GM23338 (cell line): ENCODE results near the gene KIF25. TPM values are rescaled to one million over a fixed set of nuclear protein-coding genes. Genes with fewer than 3 reads are reported as not detected.

Experiments used
- ATAC-seq: fragments of 200-7000 bp; cut with Tn5 transposase; 3 replicates; pipeline ENCODE4 v1.9.1; 2020
- DNase-seq: peaks from one replicate; pipeline ENCODE4 v3.0.0-alpha.2; 2015; ENCODE audit warnings: low spot score
- H2AFZ ChIP-seq: fragments of 200-600 bp; sonication (generic); 2 replicates; pipeline ENCODE4 v1.8.0; 2016; ENCODE audit warnings: antibody characterized with exemption, mild to moderate bottlenecking, moderate library complexity
- H3F3A ChIP-seq: fragments of 200-600 bp; sonication (generic); replicated peaks from 2 replicates; pipeline ENCODE4 v1.8.0; 2017; ENCODE audit warnings: antibody characterized with exemption, mixed run types, low read depth
- H3K27ac ChIP-seq: fragments of 200-600 bp; sonication (generic); 2 replicates; pipeline ENCODE4 v1.6.1; 2016; ENCODE audit warnings: low read depth
- H3K27me3 ChIP-seq: fragments of 200-600 bp; sonication (generic); 2 replicates; pipeline ENCODE4 v1.8.0; 2016; ENCODE audit warnings: mild to moderate bottlenecking, mixed run types, moderate library complexity; ENCODE audit not compliant: insufficient read depth
- H3K36me3 ChIP-seq: fragments of 200-600 bp; sonication (generic); 2 replicates; pipeline ENCODE4 v1.8.0; 2016; ENCODE audit warnings: mild to moderate bottlenecking; ENCODE audit not compliant: insufficient read depth
- H3K4me1 ChIP-seq: fragments of 200-600 bp; sonication (generic); 2 replicates; pipeline ENCODE4 v1.8.0; 2016; ENCODE audit warnings: mild to moderate bottlenecking, moderate library complexity; ENCODE audit not compliant: insufficient read depth
- H3K4me2 ChIP-seq: fragments of 200-600 bp; sonication (generic); 2 replicates; pipeline ENCODE4 v1.7.1; 2017; ENCODE audit warnings: mixed run types
- H3K4me3 ChIP-seq: fragments of 200-600 bp; sonication (generic); 2 replicates; pipeline ENCODE4 v1.6.1; 2016; ENCODE audit warnings: mixed run types
- H3K79me2 ChIP-seq: fragments of 200-600 bp; sonication (generic); replicated peaks from 2 replicates; pipeline ENCODE4 v1.8.0; 2017; ENCODE audit warnings: mild to moderate bottlenecking; ENCODE audit not compliant: insufficient read depth
- H3K9me2 ChIP-seq: fragments of 200-600 bp; sonication (generic); 2 replicates; pipeline ENCODE4 v1.8.0; 2017; ENCODE audit not compliant: insufficient read depth
- H4K20me1 ChIP-seq: fragments of 200-600 bp; sonication (generic); replicated peaks from 2 replicates; pipeline ENCODE4 v1.8.0; 2017; ENCODE audit warnings: mild to moderate bottlenecking; ENCODE audit not compliant: insufficient read depth
- H3K27ac Mint-ChIP-seq: 2 replicates; pipeline ENCODE4 v1.8.0; 2020; ENCODE audit warnings: inconsistent platforms, mild to moderate bottlenecking, moderate library complexity, mixed read lengths
- H3K27me3 Mint-ChIP-seq: 3 replicates; pipeline ENCODE4 v1.8.0; 2022; ENCODE audit warnings: low read depth, mild to moderate bottlenecking, moderate library complexity, mixed read lengths, inconsistent platforms; ENCODE audit not compliant: insufficient read depth, poor library complexity
- H3K36me3 Mint-ChIP-seq: 3 replicates; pipeline ENCODE4 v1.8.0; 2021; ENCODE audit warnings: low read depth, mild to moderate bottlenecking, inconsistent platforms, moderate library complexity, mixed read lengths
- H3K4me1 Mint-ChIP-seq: 3 replicates; pipeline ENCODE4 v1.8.0; 2020; ENCODE audit warnings: mild to moderate bottlenecking, inconsistent platforms, mixed read lengths
- H3K4me3 Mint-ChIP-seq: 3 replicates; pipeline ENCODE4 v1.8.0; 2021; ENCODE audit warnings: moderate library complexity, mild to moderate bottlenecking, inconsistent platforms, mixed read lengths
- H3K9me3 Mint-ChIP-seq: 3 replicates; pipeline ENCODE4 v1.8.0; 2020; ENCODE audit warnings: moderate library complexity, mild to moderate bottlenecking, inconsistent platforms, mixed read lengths
- CREB1 ChIP-seq: fragments of 250-450 bp; sonication (Bioruptor Pico); IDR thresholded peaks from 2 replicates; pipeline ENCODE4 v1.5.0; 2020; ENCODE audit warnings: low read depth, mild to moderate bottlenecking, moderate library complexity
- JUNB ChIP-seq: IDR thresholded peaks from one replicate; pipeline ENCODE4 v1.6.1; 2016; ENCODE audit warnings: antibody characterized with exemption; ENCODE audit not compliant: unreplicated experiment
- NANOG ChIP-seq: IDR thresholded peaks from 2 replicates; pipeline ENCODE4 v1.6.1; 2016; ENCODE audit warnings: antibody characterized with exemption, borderline replicate concordance
- POLR2AphosphoS5 ChIP-seq: IDR thresholded peaks from 2 replicates; pipeline ENCODE4 v1.6.1; 2016; ENCODE audit warnings: antibody characterized with exemption, low read depth
- STAT1 ChIP-seq: IDR thresholded peaks from one replicate; pipeline ENCODE4 v1.6.1; 2016; ENCODE audit warnings: antibody characterized with exemption; ENCODE audit not compliant: unreplicated experiment
- ZNF114 ChIP-seq: fragments of 250-450 bp; sonication (Bioruptor Pico); IDR thresholded peaks from 2 replicates; pipeline ENCODE4 v1.5.0; 2020; ENCODE audit warnings: mild to moderate bottlenecking, moderate library complexity
- polyA plus RNA-seq: library from polyadenylated mRNA; unstranded; fragments of >200 nt; fragmentation: Nextera tagmentation; extraction: Ambion mirVana; gene quantifications from 2 replicates; pipeline ENCODE4 v1.2.1, GENCODE V29; 2016
- total RNA-seq: library from RNA; depleted of rRNA; stranded (reverse); fragments of >200 nt; shearing (Covaris generic); gene quantifications from 2 replicates; pipeline ENCODE4 v1.2.3, GENCODE V29; 2014
- TF ChIP-seq, protein P1 (sequence below): fragments of 250-450 bp; sonication (Bioruptor Pico); IDR thresholded peaks from 2 replicates; pipeline ENCODE4 v1.5.0; 2020; ENCODE audit warnings: mild to moderate bottlenecking, moderate library complexity
- TF ChIP-seq, protein P2 (sequence below), 2 experiments: fragments of 200-600 bp in 1 of 2; sonication (generic) in 1 of 2; conservative IDR thresholded peaks; 2 replicates each; pipeline versions ENCODE4 v1.5.1 to v1.6.1; 2016 to 2017; ENCODE audit warnings: antibody characterized with exemption in 2 of 2, low read depth in 2 of 2, mild to moderate bottlenecking in 2 of 2, moderate library complexity in 1 of 2
- TF ChIP-seq, protein P3 (sequence below): IDR thresholded peaks from 2 replicates; pipeline ENCODE4 v1.6.1; 2016; ENCODE audit warnings: antibody characterized with exemption

KIF25 gene
- total and polyA plus RNA-seq, 2 experiments from 2014 or later = 0.69 to 0.76 TPM

DNA sequence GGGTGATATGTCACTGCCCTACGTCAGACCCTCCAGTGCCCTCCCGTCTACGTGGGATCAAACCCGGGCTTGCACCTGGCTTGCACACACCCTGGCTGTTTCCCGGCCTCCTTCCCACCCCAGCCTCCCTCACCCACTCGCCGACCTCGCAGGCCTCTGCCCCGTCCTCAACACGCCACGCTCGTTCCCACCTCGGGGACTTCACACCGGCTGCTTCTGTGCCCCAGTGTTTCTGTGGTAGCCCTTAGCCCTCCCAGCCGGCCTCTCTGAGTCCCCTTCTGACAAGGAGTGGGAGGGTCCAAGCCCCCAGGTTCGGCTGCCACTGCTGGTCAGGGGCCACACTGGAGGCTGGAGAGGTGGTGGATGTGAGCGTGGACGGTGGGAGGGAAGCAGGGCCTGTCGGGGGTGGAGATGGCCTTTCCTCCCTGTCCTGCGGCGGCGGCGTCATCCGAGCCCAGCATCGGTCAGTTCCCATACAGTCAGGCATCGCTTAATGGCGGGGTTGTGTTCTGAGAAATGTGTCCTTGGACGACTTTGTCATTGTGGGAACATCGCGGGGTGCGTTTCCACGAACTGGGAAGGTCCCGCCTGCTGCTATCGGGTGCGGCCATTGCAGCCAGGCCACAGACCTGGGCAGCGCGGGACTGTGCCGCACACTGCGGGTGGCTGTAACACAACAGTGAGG lies 11.4 kb upstream of the KIF25 start (continued):
- TF ChIP-seq, protein P1, sequence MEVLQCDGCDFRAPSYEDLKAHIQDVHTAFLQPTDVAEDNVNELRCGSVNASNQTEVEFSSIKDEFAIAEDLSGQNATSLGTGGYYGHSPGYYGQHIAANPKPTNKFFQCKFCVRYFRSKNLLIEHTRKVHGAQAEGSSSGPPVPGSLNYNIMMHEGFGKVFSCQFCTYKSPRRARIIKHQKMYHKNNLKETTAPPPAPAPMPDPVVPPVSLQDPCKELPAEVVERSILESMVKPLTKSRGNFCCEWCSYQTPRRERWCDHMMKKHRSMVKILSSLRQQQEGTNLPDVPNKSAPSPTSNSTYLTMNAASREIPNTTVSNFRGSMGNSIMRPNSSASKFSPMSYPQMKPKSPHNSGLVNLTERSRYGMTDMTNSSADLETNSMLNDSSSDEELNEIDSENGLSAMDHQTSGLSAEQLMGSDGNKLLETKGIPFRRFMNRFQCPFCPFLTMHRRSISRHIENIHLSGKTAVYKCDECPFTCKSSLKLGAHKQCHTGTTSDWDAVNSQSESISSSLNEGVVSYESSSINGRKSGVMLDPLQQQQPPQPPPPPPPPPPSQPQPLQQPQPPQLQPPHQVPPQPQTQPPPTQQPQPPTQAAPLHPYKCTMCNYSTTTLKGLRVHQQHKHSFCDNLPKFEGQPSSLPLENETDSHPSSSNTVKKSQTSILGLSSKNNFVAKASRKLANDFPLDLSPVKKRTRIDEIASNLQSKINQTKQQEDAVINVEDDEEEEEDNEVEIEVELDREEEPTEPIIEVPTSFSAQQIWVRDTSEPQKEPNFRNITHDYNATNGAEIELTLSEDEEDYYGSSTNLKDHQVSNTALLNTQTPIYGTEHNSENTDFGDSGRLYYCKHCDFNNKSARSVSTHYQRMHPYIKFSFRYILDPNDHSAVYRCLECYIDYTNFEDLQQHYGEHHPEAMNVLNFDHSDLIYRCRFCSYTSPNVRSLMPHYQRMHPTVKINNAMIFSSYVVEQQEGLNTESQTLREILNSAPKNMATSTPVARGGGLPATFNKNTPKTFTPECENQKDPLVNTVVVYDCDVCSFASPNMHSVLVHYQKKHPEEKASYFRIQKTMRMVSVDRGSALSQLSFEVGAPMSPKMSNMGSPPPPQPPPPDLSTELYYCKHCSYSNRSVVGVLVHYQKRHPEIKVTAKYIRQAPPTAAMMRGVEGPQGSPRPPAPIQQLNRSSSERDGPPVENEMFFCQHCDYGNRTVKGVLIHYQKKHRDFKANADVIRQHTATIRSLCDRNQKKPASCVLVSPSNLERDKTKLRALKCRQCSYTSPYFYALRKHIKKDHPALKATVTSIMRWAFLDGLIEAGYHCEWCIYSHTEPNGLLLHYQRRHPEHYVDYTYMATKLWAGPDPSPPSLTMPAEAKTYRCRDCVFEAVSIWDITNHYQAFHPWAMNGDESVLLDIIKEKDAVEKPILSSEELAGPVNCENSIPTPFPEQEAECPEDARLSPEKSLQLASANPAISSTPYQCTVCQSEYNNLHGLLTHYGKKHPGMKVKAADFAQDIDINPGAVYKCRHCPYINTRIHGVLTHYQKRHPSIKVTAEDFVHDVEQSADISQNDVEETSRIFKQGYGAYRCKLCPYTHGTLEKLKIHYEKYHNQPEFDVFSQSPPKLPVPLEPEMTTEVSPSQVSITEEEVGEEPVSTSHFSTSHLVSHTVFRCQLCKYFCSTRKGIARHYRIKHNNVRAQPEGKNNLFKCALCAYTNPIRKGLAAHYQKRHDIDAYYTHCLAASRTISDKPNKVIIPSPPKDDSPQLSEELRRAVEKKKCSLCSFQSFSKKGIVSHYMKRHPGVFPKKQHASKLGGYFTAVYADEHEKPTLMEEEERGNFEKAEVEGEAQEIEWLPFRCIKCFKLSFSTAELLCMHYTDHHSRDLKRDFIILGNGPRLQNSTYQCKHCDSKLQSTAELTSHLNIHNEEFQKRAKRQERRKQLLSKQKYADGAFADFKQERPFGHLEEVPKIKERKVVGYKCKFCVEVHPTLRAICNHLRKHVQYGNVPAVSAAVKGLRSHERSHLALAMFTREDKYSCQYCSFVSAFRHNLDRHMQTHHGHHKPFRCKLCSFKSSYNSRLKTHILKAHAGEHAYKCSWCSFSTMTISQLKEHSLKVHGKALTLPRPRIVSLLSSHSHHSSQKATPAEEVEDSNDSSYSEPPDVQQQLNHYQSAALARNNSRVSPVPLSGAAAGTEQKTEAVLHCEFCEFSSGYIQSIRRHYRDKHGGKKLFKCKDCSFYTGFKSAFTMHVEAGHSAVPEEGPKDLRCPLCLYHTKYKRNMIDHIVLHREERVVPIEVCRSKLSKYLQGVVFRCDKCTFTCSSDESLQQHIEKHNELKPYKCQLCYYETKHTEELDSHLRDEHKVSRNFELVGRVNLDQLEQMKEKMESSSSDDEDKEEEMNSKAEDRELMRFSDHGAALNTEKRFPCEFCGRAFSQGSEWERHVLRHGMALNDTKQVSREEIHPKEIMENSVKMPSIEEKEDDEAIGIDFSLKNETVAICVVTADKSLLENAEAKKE (CRISPR knock-in tag) = no peak
- TF ChIP-seq POLR2AphosphoS5 = no peak

DNA sequence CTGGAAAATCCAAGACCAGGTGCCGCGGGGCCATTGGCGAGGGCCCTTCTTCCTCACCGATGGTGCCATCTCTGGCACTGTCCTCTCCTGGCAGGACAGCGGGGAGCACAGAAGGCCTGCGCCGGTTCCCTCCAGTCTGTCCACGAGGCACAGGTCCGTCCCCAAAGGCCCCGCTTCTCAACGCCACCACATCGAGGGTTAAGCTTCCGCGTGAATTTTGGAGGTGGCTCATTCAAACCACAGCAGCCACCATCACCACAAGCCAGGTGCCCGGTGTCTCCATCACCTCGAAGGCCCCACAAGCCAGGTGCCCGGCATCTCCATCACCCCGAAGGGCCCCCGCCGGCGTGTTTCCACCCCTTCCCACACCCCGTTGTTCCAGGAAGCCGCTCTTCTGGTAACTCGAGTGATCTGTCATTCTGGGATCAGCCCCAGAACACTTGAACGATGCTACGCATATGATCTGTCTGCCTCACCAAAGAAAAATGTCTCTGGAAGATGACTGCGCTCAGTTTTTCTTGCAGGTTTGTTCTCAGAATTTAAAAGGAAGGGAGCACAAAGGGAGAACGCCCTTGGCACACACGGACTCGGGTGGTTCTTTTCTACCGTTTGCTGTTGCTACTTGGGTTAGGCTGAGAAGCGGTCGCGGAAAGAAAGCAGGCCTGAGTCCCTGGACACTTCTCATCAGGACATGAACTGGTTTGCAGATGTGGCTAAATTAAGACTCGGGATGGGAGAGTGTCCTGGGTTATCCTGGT lies 9.9 kb upstream of the KIF25 start:
- no peak for DNase-seq
- no peak for ATAC-seq
- H3K27me3 Mint-ChIP-seq = peaks cover 2% of the 10 kb centered on the region
- Histone ChIP-seq H3K36me3 (no peaks in the 10 kb centered on the region), H3K4me2 (no peak overlapping the region), H3K27ac (no peak overlapping the region), H3K27me3 (no peaks in the 10 kb centered on the region), H4K20me1 (no peaks in the 10 kb centered on the region), H2AFZ (no peak overlapping the region), H3F3A (no peaks in the 10 kb centered on the region), H3K4me1 (no peaks in the 10 kb centered on the region), H3K79me2 (no peaks in the 10 kb centered on the region), H3K9me2 (peaks cover 10% of the 10 kb centered on the region; the same call in 1 of the 2 replicates), H3K4me3 (no peak overlapping the region)
- no peak overlapping the region for H3K4me3 Mint-ChIP-seq
- peaks cover 10% of the 10 kb centered on the region; the same call in 2 of the 3 replicates for H3K9me3 Mint-ChIP-seq
- H3K27ac Mint-ChIP-seq = no peak overlapping the region
- H3K4me1 Mint-ChIP-seq = no peaks in the 10 kb centered on the region
- H3K36me3 Mint-ChIP-seq = peaks cover 12% of the 10 kb centered on the region
- TF ChIP-seq CREB1 (CRISPR knock-in tag) (no peak), JUNB (no peak), STAT1 (no peak), NANOG (no peak), ZNF114 (CRISPR knock-in tag) (no peak)
- TF ChIP-seq, protein P2, sequence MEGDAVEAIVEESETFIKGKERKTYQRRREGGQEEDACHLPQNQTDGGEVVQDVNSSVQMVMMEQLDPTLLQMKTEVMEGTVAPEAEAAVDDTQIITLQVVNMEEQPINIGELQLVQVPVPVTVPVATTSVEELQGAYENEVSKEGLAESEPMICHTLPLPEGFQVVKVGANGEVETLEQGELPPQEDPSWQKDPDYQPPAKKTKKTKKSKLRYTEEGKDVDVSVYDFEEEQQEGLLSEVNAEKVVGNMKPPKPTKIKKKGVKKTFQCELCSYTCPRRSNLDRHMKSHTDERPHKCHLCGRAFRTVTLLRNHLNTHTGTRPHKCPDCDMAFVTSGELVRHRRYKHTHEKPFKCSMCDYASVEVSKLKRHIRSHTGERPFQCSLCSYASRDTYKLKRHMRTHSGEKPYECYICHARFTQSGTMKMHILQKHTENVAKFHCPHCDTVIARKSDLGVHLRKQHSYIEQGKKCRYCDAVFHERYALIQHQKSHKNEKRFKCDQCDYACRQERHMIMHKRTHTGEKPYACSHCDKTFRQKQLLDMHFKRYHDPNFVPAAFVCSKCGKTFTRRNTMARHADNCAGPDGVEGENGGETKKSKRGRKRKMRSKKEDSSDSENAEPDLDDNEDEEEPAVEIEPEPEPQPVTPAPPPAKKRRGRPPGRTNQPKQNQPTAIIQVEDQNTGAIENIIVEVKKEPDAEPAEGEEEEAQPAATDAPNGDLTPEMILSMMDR (conservative IDR thresholded peaks at IDR 0.05; ENCODE audit: low read depth in 2 of 2) = no peak
- TF ChIP-seq, protein P3, sequence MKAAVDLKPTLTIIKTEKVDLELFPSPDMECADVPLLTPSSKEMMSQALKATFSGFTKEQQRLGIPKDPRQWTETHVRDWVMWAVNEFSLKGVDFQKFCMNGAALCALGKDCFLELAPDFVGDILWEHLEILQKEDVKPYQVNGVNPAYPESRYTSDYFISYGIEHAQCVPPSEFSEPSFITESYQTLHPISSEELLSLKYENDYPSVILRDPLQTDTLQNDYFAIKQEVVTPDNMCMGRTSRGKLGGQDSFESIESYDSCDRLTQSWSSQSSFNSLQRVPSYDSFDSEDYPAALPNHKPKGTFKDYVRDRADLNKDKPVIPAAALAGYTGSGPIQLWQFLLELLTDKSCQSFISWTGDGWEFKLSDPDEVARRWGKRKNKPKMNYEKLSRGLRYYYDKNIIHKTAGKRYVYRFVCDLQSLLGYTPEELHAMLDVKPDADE = no peak
